ENCODE data around the gene SUGCT.

The SUGCT gene

GRCh38 chr7:40546616-40547501 is 412.1 kb downstream of the SUGCT start:
- TF ChIP-seq CTCF (conservative IDR thresholded peaks at IDR 0.05; ENCODE audit: low read depth, low read length) = no peak
- H3K4me3 ChIP-seq (ENCODE audit: low read depth, low read length) = no peak overlapping the region
- DNase-seq (ENCODE audit: low read depth) = peak; percentile 71

GRCh38 chr7:40549372-40550039 is 414.7 kb downstream of the SUGCT start:
- no peak for TF ChIP-seq CTCF (conservative IDR thresholded peaks at IDR 0.05; ENCODE audit: low read depth, low read length)
- no peak overlapping the region for H3K4me3 ChIP-seq (ENCODE audit: low read depth, low read length)
- no peak for DNase-seq (ENCODE audit: low read depth)

GRCh38 chr7:40551685-40552576 is 417.1 kb downstream of the SUGCT start:
- TF ChIP-seq CTCF (conservative IDR thresholded peaks at IDR 0.05; ENCODE audit: low read depth, low read length) = no peak
- no peak overlapping the region for H3K4me3 ChIP-seq (ENCODE audit: low read depth, low read length)
- peak; percentile 89 for DNase-seq (ENCODE audit: low read depth)

- no peak for TF ChIP-seq CTCF (conservative IDR thresholded peaks at IDR 0.05; ENCODE audit: low read depth, low read length)
These were observed 425.9 kb downstream of the SUGCT start for GRCh38 chr7:40560672-40561071.

GRCh38 chr7:40566879-40567278 is 432.1 kb downstream of the SUGCT start:
- no peak for DNase-seq (ENCODE audit: low read depth)
- no peak for TF ChIP-seq CTCF (conservative IDR thresholded peaks at IDR 0.05; ENCODE audit: low read depth, low read length)
- no peak overlapping the region for H3K4me3 ChIP-seq (ENCODE audit: low read depth, low read length)

More at GRCh38 chr7:40560672-40561071, 425.9 kb downstream of the SUGCT start:
- no peak overlapping the region for H3K4me3 ChIP-seq (ENCODE audit: low read depth, low read length)
- DNase-seq (ENCODE audit: low read depth) = no peak

GRCh38 chr7:40569326-40569725 is 434.5 kb downstream of the SUGCT start:
- no peak for TF ChIP-seq CTCF (conservative IDR thresholded peaks at IDR 0.05; ENCODE audit: low read depth, low read length)
- no peak overlapping the region for H3K4me3 ChIP-seq (ENCODE audit: low read depth, low read length)

More at GRCh38 chr7:40569326-40569725, 434.5 kb downstream of the SUGCT start:
- no peak for DNase-seq (ENCODE audit: low read depth)

Data from choroid plexus epithelial cell (primary cell).